ENCODE data around the gene MTMR2.

DNA sequence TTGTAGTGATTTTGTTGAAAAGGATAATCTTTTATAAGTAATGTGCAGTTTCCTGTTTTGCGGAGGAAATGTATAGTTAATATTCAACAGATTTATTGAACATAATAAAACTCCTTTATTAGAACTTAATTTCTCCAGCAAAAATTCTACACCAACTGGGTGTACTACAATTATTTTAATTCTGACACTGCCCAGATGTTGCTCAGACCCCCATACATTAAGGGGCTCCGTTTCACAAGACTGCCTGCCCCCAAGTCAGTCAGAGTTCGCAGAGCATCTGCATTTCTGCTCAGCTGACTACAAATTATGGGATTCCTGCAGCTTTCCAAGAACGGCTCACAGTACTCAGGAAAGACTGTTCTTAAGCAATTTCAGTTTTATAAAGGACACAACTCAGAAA lies 127.4 kb downstream of the MTMR2 start:
- TF ChIP-seq, protein P1, sequence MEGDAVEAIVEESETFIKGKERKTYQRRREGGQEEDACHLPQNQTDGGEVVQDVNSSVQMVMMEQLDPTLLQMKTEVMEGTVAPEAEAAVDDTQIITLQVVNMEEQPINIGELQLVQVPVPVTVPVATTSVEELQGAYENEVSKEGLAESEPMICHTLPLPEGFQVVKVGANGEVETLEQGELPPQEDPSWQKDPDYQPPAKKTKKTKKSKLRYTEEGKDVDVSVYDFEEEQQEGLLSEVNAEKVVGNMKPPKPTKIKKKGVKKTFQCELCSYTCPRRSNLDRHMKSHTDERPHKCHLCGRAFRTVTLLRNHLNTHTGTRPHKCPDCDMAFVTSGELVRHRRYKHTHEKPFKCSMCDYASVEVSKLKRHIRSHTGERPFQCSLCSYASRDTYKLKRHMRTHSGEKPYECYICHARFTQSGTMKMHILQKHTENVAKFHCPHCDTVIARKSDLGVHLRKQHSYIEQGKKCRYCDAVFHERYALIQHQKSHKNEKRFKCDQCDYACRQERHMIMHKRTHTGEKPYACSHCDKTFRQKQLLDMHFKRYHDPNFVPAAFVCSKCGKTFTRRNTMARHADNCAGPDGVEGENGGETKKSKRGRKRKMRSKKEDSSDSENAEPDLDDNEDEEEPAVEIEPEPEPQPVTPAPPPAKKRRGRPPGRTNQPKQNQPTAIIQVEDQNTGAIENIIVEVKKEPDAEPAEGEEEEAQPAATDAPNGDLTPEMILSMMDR (conservative IDR thresholded peaks at IDR 0.05; ENCODE audit: low read depth in 2 of 2): no peak
- TF ChIP-seq, protein P2, sequence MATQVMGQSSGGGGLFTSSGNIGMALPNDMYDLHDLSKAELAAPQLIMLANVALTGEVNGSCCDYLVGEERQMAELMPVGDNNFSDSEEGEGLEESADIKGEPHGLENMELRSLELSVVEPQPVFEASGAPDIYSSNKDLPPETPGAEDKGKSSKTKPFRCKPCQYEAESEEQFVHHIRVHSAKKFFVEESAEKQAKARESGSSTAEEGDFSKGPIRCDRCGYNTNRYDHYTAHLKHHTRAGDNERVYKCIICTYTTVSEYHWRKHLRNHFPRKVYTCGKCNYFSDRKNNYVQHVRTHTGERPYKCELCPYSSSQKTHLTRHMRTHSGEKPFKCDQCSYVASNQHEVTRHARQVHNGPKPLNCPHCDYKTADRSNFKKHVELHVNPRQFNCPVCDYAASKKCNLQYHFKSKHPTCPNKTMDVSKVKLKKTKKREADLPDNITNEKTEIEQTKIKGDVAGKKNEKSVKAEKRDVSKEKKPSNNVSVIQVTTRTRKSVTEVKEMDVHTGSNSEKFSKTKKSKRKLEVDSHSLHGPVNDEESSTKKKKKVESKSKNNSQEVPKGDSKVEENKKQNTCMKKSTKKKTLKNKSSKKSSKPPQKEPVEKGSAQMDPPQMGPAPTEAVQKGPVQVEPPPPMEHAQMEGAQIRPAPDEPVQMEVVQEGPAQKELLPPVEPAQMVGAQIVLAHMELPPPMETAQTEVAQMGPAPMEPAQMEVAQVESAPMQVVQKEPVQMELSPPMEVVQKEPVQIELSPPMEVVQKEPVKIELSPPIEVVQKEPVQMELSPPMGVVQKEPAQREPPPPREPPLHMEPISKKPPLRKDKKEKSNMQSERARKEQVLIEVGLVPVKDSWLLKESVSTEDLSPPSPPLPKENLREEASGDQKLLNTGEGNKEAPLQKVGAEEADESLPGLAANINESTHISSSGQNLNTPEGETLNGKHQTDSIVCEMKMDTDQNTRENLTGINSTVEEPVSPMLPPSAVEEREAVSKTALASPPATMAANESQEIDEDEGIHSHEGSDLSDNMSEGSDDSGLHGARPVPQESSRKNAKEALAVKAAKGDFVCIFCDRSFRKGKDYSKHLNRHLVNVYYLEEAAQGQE (IDR thresholded peaks at IDR 0.05; ENCODE audit: unreplicated experiment): no peak
- TF ChIP-seq NANOG (IDR thresholded peaks at IDR 0.05; ENCODE audit: borderline replicate concordance): no peak
- TF ChIP-seq CREB1 (CRISPR knock-in tag; IDR thresholded peaks at IDR 0.05; ENCODE audit: low read depth): no peak
- no peak for TF ChIP-seq EZH2 (IDR thresholded peaks at IDR 0.05; ENCODE audit: low read depth, unreplicated experiment)
- TF ChIP-seq POLR2AphosphoS5 (IDR thresholded peaks at IDR 0.05; ENCODE audit: low read depth): no peak
- no peak for TF ChIP-seq EZH2phosphoT487 (IDR thresholded peaks at IDR 0.05; ENCODE audit: unreplicated experiment)
- TF ChIP-seq, protein P3, sequence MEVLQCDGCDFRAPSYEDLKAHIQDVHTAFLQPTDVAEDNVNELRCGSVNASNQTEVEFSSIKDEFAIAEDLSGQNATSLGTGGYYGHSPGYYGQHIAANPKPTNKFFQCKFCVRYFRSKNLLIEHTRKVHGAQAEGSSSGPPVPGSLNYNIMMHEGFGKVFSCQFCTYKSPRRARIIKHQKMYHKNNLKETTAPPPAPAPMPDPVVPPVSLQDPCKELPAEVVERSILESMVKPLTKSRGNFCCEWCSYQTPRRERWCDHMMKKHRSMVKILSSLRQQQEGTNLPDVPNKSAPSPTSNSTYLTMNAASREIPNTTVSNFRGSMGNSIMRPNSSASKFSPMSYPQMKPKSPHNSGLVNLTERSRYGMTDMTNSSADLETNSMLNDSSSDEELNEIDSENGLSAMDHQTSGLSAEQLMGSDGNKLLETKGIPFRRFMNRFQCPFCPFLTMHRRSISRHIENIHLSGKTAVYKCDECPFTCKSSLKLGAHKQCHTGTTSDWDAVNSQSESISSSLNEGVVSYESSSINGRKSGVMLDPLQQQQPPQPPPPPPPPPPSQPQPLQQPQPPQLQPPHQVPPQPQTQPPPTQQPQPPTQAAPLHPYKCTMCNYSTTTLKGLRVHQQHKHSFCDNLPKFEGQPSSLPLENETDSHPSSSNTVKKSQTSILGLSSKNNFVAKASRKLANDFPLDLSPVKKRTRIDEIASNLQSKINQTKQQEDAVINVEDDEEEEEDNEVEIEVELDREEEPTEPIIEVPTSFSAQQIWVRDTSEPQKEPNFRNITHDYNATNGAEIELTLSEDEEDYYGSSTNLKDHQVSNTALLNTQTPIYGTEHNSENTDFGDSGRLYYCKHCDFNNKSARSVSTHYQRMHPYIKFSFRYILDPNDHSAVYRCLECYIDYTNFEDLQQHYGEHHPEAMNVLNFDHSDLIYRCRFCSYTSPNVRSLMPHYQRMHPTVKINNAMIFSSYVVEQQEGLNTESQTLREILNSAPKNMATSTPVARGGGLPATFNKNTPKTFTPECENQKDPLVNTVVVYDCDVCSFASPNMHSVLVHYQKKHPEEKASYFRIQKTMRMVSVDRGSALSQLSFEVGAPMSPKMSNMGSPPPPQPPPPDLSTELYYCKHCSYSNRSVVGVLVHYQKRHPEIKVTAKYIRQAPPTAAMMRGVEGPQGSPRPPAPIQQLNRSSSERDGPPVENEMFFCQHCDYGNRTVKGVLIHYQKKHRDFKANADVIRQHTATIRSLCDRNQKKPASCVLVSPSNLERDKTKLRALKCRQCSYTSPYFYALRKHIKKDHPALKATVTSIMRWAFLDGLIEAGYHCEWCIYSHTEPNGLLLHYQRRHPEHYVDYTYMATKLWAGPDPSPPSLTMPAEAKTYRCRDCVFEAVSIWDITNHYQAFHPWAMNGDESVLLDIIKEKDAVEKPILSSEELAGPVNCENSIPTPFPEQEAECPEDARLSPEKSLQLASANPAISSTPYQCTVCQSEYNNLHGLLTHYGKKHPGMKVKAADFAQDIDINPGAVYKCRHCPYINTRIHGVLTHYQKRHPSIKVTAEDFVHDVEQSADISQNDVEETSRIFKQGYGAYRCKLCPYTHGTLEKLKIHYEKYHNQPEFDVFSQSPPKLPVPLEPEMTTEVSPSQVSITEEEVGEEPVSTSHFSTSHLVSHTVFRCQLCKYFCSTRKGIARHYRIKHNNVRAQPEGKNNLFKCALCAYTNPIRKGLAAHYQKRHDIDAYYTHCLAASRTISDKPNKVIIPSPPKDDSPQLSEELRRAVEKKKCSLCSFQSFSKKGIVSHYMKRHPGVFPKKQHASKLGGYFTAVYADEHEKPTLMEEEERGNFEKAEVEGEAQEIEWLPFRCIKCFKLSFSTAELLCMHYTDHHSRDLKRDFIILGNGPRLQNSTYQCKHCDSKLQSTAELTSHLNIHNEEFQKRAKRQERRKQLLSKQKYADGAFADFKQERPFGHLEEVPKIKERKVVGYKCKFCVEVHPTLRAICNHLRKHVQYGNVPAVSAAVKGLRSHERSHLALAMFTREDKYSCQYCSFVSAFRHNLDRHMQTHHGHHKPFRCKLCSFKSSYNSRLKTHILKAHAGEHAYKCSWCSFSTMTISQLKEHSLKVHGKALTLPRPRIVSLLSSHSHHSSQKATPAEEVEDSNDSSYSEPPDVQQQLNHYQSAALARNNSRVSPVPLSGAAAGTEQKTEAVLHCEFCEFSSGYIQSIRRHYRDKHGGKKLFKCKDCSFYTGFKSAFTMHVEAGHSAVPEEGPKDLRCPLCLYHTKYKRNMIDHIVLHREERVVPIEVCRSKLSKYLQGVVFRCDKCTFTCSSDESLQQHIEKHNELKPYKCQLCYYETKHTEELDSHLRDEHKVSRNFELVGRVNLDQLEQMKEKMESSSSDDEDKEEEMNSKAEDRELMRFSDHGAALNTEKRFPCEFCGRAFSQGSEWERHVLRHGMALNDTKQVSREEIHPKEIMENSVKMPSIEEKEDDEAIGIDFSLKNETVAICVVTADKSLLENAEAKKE (CRISPR knock-in tag; IDR thresholded peaks at IDR 0.05): no peak

Data from GM23338 (cell line).